ENCODE measurements around the gene SCP2. TPM values are rescaled to one million over a fixed set of nuclear protein-coding genes. Genes with fewer than 3 reads are reported as not detected.

SCP2 gene
- total RNA-seq, 1 donor from 2014 or later, result 57.5 TPM

GRCh38 chr1:53074313-53075154, 147.5 kb downstream of the SCP2 start:
- peak overlapping the region; percentile 93 for H3K27ac Mint-ChIP-seq (ENCODE audit: unreplicated experiment)
- no peaks in the 10 kb centered on the region for H3K36me3 Mint-ChIP-seq (ENCODE audit: unreplicated experiment)
- H3K4me1 Mint-ChIP-seq (ENCODE audit: low read depth, unreplicated experiment), result peaks cover 10% of the 10 kb centered on the region
- no peak overlapping the region for H3K4me3 Mint-ChIP-seq (ENCODE audit: unreplicated experiment)
- DNase-seq, result no peak
- no peak for TF ChIP-seq CTCF (IDR thresholded peaks at IDR 0.05; ENCODE audit: partially characterized antibody, unreplicated experiment)
- H3K27me3 Mint-ChIP-seq (ENCODE audit: unreplicated experiment), result peaks cover 7% of the 10 kb centered on the region
- H3K9me3 Mint-ChIP-seq (ENCODE audit: unreplicated experiment), result peaks cover 3% of the 10 kb centered on the region

DNA sequence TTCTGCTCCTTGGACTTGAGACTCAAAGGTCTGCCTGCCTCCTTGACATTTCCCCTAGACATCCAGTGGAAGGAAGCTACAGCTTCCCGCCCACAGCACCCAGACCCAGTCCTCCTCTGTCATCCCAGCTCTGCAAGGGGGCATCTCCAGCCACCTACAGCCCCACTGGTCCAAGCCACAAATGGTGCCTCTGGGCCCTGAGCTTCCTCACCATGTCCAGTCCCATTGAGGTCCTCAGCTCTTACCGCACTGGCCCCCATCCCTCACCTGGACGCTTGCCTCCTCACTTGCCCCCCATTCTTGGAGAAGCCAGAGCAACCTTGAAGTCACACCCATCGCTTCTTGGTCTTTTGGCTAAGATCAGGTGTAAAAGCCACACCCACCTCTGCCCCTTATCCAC, 148.1 kb downstream of the SCP2 start:
- Mint-ChIP-seq H3K27ac (ENCODE audit: unreplicated experiment) (peak overlapping the region; percentile 68), H3K4me3 (ENCODE audit: unreplicated experiment) (peak overlapping the region; percentile 25), H3K4me1 (ENCODE audit: low read depth, unreplicated experiment) (peaks cover 10% of the 10 kb centered on the region), H3K9me3 (ENCODE audit: unreplicated experiment) (peaks cover 3% of the 10 kb centered on the region), H3K27me3 (ENCODE audit: unreplicated experiment) (peaks cover 7% of the 10 kb centered on the region), H3K36me3 (ENCODE audit: unreplicated experiment) (no peaks in the 10 kb centered on the region)
- no peak for DNase-seq
- TF ChIP-seq CTCF (IDR thresholded peaks at IDR 0.05; ENCODE audit: partially characterized antibody, unreplicated experiment), result no peak

DNA sequence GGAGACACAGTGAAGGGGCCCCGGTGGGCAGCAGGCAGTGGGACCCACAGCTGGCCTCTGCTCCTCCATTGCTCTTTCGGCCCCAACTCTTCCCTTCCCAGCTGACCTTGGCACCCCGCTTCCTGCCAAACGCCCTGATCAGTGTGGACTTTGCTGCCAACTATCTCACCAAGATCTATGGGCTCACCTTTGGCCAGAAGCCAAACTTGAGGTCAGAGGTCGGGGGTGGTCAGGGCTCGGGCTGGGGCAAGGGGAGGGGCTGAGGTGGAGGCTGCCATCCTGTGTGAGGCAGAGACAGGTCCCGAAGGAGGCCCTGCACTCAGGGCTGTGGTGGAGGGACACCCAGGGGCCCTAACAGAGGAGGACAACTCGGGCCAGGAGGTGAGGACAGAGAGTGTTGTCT, 148.7 kb downstream of the SCP2 start:
- H3K27ac Mint-ChIP-seq (ENCODE audit: unreplicated experiment), result no peak overlapping the region
- no peak for DNase-seq
- H3K4me1 Mint-ChIP-seq (ENCODE audit: low read depth, unreplicated experiment), result peaks cover 10% of the 10 kb centered on the region
- H3K4me3 Mint-ChIP-seq (ENCODE audit: unreplicated experiment), result no peak overlapping the region
- peaks cover 7% of the 10 kb centered on the region for H3K27me3 Mint-ChIP-seq (ENCODE audit: unreplicated experiment)
- H3K36me3 Mint-ChIP-seq (ENCODE audit: unreplicated experiment), result no peaks in the 10 kb centered on the region
- TF ChIP-seq CTCF (IDR thresholded peaks at IDR 0.05; ENCODE audit: partially characterized antibody, unreplicated experiment), result no peak
- H3K9me3 Mint-ChIP-seq (ENCODE audit: unreplicated experiment), result peaks cover 3% of the 10 kb centered on the region

GRCh38 chr1:53076165-53076564, 149.1 kb downstream of the SCP2 start:
- no peak for DNase-seq
- peaks cover 3% of the 10 kb centered on the region for H3K9me3 Mint-ChIP-seq (ENCODE audit: unreplicated experiment)
- H3K27me3 Mint-ChIP-seq (ENCODE audit: unreplicated experiment), result peaks cover 7% of the 10 kb centered on the region
- H3K4me1 Mint-ChIP-seq (ENCODE audit: low read depth, unreplicated experiment), result peaks cover 10% of the 10 kb centered on the region
- H3K4me3 Mint-ChIP-seq (ENCODE audit: unreplicated experiment), result no peak overlapping the region
- H3K36me3 Mint-ChIP-seq (ENCODE audit: unreplicated experiment), result no peaks in the 10 kb centered on the region
- no peak for TF ChIP-seq CTCF (IDR thresholded peaks at IDR 0.05; ENCODE audit: partially characterized antibody, unreplicated experiment)
- H3K27ac Mint-ChIP-seq (ENCODE audit: unreplicated experiment), result no peak overlapping the region
